CD4-positive, alpha-beta T cell treated with Interleukin-17A for 4 hours (primary cell): ENCODE results near the gene B3GAT3.
"Not testable (repeated sequence)": the region's sequence is repeated elsewhere in the genome, so short reads cannot be mapped to it uniquely, and the experiment has no call there.

Experiments used
- DNase-seq: peaks from one replicate; pipeline ENCODE4 v3.0.0-alpha.2; 2020; ENCODE audit warnings: mixed read lengths

The B3GAT3 gene

DNA sequence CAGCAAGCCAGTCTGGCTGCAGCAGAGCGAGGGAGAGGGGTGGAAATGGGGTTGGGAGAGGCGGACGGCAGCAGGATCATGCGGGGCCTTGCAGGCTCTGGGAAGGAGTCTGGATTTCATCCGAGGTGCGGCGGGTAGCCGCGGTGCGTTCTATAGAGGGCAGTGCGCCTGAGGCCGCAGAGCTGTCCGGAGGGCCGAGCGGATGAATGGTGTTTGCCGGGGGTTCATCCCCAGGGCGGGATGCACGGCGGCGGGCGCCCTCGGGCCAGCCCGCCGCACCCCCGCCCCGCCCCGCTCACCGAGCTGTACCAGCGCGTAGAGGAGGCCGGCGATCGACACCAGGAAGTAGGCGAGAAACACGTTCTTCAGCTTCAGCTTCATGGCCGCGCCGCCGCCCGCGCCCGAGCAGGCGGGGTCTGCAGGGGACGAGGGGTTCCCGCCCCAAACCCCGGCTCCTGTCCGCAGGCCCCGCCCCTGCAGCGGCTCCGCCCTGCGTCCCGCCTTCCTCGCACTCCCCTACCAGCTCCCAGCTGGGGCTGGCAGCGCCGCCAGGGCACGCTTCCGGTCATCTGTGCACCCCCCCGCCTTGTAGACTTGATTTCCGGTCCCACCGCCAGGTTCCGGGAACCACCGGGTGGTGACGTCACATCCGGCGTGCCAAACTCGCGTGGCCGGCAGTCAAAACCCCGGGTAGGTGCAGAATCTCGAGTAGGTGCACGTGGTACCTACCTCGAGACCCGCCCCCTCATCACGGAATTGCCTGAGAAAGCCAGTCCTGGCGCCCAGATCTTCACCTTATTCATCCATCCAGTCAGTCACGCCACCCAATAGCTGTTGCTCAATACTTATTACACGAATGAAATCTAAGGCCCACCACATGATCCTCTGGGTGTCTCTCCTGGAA is at the start of gene B3GAT3:
Gene B3GAT3, minus strand, starts transcription at position 420 of the 904 bp plus-strand sequence. Its CDS starts 39 bp downstream, at position 381.
- DNase-seq, result peak; percentile 97

DNA sequence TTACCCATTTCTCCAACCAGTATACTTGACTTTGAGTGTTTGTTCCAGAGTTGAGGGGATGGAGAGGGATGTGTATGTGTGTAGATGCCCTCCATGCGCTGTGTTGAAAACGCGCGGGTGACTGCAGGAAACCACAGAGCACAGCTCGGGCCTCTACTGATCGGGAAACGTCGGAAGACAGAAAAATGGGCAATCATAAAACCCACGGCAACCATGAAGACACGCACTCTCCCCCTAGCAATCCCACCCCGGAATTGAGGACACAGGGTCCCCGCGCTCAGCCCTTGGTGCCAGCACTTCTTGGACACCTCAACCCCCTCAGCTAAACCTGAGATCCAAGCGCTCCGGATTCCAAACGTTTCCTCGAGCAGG is 49.4 kb upstream of the B3GAT3 start:
- DNase-seq, result no peak

DNA sequence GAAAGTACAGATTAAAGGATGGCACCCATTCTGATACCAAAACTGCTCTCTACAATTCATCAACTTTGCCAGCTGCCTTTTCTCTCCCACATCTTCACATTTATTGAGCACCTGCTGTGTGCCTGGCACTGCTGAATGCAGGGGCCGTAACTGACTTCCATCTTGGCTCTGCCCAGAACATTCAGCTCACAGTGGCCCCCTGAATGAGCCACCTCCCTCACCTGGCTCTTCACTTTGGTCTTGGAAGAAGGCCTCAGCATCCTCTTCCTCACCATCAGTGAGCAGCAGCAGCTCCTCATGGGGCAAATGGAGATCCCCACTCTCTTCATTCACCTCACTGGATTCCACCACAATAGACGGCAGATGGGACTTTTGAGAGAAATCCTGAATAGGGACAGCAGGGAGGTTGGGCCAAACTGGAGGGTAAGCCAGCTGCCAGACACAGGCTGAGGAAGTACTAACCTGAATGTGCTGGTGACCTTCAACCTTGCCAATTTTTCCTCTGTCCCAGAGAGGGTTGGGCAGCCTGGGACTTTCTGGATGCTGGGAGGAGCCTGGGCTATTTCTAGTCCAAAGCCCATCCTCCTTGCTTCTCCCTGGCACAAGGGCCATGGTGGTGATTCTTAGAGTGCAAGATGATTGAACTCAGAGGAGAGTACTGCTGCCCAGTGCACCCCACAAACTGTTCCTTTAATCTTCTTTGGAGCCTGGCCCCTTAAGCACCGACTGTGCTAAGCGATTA is 47.8 kb upstream of the B3GAT3 start:
- no peak for DNase-seq

DNA sequence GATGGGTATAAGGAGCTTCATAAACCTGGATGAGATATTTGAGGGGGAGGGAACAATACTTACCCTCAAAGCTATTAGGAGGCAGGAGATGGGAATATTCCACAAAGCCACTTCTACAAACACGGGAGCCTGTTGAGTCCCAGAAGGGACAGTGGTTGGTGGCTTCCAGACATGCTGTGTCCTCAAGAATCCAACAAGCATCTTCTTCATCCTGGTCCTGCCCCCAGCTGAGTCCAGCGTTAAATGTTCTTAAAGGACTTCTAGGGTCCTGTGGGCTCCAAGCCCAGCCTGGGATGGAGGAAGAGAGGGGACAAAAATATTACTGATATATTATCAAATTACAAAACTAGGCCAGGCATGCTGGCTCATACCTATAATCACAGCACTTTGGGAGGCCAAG is 45.7 kb upstream of the B3GAT3 start:
- DNase-seq, result no peak

DNA sequence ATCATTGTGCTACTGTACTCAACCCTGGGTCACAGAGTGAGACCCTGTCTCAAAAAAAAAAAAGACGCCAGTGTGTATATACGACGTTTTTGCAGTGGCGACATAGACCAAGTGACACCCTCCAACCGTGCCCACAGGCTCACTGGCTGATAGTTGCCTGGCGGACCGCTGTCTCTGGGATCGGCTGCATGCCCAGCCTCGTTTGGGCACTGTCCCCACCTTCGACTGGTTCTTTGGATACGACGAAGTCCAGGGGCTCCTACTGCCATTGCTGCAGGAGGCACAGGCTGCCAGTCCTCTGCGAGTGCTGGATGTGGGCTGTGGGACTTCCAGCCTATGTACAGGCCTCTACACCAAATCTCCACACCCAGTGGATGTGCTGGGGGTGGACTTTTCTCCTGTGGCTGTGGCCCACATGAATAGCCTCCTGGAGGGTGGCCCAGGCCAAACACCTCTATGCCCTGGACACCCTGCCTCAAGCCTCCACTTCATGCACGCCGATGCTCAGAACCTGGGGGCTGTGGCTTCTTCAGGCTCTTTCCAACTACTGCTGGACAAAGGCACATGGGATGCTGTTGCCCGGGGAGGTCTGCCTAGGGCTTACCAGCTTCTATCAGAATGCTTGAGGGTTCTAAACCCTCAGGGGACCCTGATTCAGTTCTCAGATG is 44.6 kb upstream of the B3GAT3 start:
- DNase-seq, result no peak

DNA sequence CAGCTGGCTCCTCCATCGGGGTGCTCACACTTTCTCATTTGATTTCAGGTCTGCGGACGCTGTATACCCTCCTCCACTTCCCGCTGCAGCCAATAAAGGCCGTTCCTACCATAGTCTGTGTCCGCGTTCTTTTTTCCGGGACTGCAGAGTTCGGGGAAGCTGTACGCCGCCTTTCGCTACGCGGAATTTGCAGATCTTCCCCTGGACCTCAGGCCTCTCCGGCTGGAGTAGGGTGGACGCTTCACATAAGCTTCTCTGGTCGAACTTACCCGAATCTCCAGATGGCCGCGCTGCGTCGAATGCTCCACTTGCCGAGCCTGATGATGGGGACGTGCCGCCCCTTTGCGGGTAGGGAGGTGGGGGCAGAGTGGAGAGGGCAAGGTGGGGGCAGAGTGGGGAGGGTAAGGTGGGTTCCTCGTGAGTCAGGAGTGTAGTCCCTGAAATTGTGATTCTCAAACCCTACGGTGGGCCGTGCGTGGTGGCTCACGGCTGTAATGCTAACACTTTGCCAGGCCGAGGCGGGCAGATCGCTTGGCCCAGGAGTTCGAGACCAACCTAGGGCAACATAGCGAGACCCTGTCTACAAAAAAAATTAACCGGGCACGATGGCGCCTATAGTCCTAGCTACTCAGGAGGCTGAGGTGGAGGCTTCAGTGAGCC is 43.9 kb upstream of the B3GAT3 start:
- peak; percentile 68 for DNase-seq

DNA sequence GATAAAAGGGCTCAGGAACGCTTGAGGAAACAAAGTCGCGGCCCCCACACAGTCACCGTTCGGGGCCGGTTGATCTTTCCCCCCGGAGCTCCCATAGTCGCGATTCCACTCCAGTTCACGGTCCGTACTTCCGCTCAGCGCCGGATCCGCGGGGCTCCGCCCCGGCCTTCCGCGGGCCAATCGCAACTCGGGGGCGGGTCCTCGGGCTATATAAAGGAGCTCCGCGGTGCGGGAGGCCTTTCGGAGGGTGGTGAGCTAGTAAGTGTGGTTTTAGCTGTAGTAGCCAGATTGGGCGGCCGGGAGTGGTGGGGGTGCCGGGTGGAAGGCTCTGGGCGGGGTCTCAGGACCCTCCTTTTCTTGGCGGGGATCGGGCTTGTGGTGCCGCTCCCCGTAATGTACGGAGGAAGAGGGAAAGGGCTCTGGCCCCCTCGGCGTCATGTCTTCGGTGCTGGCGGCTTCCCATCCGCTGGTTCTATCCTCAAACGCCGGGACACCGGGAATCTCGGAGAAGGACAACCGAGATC is 43.4 kb upstream of the B3GAT3 start, which contains the start of the genes C11orf98 and CSKMT:
Gene C11orf98, minus strand, starts transcription at position 136 of the 524 bp plus-strand sequence. Its CDS starts 41 bp downstream, at position 95.
Gene CSKMT, plus strand, starts transcription at position 238 of the 524 bp plus-strand sequence. CDS start 568 bp downstream, outside the sequence.
- peak; percentile 95 for DNase-seq

DNA sequence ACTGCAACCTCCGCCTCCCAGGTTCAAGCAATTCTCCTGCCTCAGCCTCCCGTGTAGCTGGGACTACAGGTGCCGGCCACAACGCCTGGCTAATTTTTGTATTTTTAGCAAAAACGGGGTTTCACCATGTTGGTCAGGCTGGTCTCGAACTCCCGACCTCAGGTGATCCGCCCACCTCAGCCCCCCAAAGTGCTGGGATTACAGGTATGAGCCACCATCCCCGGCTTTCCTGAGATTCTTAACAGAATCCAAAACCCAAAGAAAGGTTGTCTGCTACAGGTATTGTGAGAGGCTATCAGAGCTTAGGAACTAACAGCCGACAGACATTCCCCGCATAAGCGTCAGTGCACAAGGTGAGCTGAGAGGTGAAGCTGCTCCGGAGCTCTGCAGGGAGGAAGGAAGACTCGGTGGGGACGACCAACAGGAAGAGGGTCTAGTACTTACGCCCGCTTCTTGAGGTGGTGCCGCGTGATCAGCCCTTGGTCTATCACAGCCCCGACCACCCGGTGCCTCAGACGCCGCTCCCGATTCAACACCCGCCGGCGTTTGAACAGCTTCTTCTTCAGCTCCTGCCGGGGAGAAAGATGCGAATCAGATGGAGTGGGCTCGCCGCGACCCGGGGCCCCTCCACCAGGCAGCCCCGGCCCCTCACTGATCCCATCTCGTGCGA is 42.8 kb upstream of the B3GAT3 start:
- DNase-seq, result peak; percentile 60

DNA sequence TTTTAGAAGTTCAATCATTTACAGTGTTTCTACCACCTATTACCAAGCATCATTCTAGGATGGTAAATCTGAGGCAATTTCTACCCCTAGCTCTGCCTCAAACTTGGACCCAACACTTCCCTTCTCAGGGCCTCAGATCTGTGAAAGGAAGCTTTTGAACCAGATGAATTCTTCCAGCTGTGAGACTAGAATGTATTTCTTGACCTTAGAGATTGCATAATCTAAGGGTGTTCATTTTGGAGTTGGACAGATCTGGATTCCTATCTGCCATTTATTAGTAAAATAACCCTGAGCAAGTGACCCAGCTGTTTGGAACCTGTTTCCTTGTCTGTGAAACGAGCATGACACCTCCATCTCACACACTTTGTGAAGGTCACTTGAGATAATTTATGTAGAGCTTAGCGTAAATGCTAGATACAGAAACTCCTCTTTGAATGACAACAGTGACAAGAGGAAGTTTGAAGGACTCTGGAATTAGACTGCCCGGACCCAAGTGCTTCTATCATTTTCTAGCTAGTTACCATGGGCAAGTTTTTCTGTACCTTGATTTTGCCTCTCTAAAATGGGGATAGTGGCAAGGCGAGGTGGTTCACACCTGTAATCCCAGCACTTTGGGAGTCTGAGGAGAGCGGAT is 35.1 kb upstream of the B3GAT3 start:
- DNase-seq, result no peak

DNA sequence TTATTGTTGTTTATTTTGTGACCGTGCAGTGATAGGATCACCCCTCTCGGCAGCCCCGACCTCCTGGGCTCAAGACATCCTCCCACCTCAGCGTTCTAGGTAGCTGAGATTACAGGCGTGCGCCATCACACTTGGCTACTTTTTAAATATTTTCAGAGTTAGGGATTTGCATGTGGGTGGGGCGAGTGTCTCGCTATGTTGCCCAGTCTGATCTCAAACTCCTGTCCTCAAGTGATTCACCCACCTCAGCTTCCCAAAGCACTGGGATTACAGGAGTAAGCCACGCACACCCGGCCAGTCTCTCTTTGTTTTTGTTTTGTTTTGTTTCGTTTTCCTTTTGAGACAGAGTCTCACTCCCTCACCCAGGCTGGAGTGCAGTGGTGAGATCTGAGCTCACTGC is 32.5 kb upstream of the B3GAT3 start:
- no peak for DNase-seq

DNA sequence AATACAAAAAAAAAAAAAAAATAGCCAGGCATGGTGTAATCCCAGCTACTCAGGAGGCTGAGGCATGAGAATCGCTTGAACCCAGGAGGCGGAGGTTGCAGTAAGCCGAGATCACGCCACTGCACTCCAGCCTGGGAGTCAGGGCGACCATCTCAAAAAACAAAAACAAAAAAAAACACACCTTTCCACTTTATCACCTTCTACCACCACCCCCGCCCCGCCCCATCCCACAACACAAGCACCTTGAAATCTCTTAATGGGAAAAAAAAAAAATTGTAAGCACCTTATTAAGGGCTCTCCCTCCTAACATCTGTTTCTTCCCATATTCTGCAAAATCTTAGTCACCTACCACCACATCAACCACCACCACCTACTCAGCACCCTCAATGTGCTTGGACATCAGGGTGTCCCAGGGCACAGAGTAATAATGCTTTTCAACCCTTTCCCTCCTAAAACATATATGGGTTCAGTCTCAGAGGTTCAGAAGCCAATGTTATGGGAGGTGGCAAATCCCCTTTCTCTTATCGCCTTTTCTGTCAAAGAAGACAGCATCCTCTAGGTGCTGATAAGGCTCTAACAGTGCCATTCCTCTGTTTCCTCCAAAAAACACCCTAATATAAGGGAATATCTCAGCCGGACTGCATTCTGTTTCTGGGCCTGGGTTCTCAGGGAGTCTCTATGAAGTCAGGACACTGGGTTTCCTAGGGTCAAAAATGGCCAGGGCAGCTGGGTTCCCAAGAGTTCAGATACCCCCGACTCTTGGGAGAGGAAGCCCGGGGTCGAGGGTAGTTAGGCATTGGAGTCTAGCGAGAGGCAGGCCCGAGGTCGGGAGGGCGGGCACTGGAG is 30.6 kb upstream of the B3GAT3 start:
- peak; percentile 54 for DNase-seq

DNA sequence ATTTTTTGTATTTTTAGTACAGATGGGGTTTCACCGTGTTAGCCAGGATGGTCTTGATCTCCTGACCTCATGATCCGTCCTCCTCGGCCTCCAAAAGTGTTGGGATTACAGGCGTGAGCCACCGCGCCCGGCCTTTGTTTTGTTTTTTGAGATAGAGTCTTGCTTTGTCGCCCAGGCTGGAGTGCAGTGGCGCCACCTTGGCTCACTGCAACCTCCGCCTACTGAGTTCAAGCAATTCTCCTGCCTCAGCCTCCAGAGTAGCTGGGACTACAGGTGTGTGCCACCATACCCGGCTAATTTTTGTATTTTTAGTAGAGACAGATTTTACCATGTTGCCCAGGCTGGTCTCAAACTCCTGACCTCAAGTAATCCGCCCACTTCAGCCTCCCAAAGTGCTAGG is 28.5 kb upstream of the B3GAT3 start:
- DNase-seq, result not testable (repeated sequence)

DNA sequence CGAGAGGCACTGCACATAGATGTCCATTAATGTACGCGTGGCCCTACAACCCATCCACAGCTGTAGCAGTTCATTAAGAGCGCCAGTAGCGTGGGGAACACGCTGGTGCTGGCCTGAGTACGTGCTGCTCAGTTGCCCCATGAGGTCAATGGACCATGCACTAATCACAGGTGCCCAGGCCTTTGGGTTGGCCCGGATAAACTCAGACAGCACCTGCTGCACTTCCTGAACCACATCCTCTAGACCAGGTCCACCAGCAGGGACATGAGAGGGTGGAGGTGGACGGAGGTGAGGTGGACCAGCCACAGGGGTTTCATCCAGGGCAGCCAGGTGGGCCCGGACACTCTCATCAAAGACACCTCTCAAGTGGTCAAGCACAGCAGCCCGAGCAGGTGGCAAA is 27.7 kb upstream of the B3GAT3 start:
- DNase-seq, result no peak

DNA sequence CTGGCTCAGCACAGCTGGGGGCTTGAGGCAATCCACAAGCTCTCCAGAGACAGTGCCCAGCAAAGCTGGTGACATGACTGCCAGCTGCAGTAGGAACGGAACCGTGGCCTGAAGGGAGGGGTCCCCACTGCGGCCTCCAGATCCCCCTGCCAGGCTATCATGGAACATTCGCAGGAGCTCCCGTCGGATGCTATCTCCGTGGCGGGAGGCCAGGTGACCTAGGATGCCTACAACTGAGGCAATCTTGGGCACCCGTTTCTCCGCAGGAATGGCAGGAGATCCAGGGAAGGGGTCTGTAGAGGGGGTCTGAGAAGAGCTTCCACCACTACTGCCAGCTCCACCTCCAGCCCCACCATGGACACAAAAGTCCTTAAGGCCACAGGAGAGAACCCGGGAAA is 27.2 kb upstream of the B3GAT3 start:
- no peak for DNase-seq

DNA sequence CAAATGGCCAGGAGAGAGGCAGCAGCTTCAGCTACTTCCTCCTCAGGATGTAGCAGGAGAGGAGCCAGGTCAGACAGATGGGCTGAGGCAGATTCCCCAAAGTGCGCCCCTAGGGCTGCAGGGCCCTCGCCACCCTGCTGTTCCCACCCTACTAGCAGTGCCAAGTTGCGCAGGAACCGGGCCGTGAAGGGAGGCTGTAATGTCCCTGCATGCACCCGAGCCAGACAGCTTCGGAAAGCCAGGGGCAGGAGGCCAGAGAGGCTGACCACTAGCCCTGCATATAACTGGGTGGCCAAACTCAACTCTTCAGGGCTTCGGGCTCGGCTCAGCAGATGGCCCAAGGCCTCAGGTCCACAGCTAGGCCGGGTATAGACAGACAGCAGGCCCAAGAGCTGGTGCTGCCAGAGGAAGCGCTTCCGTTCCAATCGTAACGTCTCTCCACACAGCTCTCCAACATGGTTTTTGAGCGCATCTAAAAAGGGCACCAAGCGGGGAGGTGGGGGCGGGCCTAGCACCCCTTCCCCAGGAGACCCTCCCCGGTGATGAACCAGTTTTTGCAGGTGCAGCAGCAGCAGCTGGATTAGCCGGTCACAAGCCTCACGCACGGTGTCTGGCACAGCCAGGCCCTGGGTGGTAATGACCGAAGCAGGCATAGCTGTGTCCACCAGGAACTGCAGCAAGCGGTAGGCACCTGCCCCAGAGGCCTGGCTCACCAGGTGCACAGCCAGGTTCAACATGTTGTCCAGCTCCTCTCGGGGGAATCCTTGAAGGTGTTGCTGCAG is 26.6 kb upstream of the B3GAT3 start:
- DNase-seq, result no peak

DNA sequence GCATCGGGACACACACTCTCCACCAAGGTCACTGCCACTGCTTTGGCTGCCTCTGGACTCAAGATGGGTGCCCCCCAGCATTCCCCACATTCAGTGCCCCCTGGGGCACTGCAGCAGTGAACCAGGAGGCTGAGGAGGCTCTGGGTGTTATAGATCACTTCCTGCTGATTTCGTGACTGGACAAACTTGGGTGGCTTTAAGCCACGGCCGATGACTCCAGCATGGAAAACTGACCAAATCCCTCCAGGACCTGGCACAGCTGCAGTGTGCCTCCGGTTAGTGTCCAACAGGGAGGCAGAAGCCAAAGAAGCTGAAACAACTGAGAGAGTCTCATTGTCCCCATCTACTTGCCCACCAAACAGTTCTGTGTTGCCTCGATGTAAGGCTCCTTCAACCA is 25.8 kb upstream of the B3GAT3 start:
- DNase-seq, result no peak

DNA sequence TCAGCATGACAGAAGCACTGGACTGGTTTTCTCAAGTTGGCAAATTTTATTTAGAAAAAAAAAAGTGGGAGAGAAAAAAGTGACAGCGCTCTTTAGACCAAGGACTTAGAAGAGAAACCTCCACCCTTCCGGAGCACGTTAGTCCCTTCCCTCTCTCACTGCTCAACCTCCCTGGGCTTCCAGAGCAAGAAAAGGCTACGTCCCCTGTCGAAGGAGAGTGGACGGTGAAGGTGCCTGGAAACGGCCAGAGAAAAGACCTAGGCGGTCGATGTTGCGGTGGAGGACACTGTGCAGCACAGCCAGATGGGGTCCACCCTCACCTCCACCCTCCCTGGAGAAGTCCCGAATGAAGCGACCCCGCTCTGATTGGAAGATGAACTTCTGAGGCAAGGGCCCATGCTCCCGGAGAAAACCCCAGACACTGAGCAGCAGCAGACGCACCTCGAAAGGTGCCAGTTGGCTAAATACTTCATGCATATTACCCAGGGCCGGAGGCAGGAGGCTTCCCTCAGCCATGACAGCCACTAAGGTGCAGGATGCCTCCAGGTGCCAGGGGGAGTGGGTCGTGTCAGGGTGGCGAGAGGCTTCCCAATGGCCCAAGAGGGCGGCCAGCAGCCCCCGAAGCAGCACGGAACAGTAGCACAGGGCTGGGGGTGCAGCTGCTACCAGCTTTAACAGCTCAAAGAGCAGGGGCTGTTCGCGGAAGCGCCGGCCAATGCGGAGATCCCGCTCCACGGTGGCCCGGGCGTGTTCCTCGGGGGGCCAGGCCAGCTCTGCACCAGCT is 25.2 kb upstream of the B3GAT3 start:
- no peak for DNase-seq

DNA sequence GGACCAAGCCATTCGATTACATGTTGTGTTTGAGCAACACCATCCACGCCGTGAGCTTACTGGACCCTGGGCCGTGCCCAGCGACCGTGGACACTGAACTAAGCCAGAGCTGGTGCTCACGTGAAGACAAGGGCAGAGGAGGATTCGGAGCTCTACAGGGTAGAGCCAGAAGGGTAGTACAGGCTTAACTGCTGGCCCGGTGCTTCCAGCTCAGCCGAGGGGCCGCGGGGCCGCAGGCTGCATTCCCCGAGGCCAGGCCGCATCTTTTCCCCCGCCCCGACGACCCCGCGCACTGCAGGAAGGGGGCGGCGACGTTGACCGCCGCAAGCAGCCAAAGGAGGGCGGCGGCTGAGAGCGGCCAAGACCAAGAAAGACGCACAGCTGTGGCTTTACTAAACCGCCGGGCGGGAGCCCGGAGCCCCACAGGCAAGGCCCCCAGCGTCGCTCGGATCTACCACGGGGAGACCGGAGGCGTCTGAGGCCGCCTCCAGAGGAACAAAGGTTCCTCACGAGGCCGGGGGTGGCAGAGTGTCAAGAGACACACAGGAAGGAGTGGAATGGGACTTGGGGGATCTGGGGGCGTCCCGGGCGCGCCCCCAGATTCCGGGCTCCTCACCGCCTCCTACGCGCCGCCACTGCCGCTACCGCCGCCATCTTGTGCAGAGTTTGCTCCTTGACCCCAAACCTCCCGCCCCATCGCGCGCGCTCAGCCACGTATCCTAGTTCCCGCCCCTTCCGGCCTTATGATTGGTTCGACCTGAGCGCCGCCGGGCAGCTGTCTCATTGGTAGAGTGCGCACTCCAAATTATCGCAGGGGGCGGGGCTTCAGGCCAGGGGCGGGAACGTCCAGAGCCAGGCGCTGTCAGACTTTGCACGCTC is 24.4 kb upstream of the B3GAT3 start, which contains the start of gene GANAB:
Gene GANAB, minus strand, starts transcription at position 668 of the 879 bp plus-strand sequence. Its CDS starts 14 bp downstream, at position 654.
- peak; percentile 100 for DNase-seq
